Keratinocyte (primary cell): ENCODE data around the gene TOMT. TPM values are rescaled to one million over a fixed set of nuclear protein-coding genes. Genes with fewer than 3 reads are reported as not detected.

ENCODE experiments used
- DNase-seq: peaks from one replicate; pipeline ENCODE4 v3.0.0-alpha.2; 2011; ENCODE audit warnings: low read depth, missing footprints, low spot score
- FAIRE-seq: peaks from 2 replicates; lab custom pipeline; 2011; peaks lifted over from hg19 to GRCh38; lab: Jason Lieb, UNC
- H2AFZ ChIP-seq: 2 replicates; pipeline ENCODE4 v1.6.0; 2012; ENCODE audit warnings: low read length, control low read depth, inconsistent platforms; ENCODE audit not compliant: control insufficient read depth
- H3K27ac ChIP-seq: 2 replicates; pipeline ENCODE4 v1.5.1; 2011; ENCODE audit warnings: low read length; ENCODE audit not compliant: control insufficient read depth, insufficient read depth
- H3K27me3 ChIP-seq: 3 replicates; pipeline ENCODE4 v1.6.0; 2011; ENCODE audit warnings: low read length; ENCODE audit not compliant: control insufficient read depth, insufficient read depth; ENCODE audit errors: extremely low read depth
- H3K36me3 ChIP-seq, 2 experiments: 2 replicates in 1 of 2; 3 replicates in 1 of 2; pipeline ENCODE4 v1.5.1; 2011; ENCODE audit warnings: low read length in 2 of 2, mild to moderate bottlenecking in 1 of 2; ENCODE audit not compliant: control insufficient read depth in 2 of 2, insufficient read depth in 2 of 2; ENCODE audit errors: extremely low read depth in 1 of 2
- H3K4me1 ChIP-seq: 3 replicates; pipeline ENCODE4 v1.5.1; 2011; ENCODE audit warnings: low read length; ENCODE audit not compliant: control insufficient read depth, insufficient read depth; ENCODE audit errors: extremely low read depth
- H3K4me2 ChIP-seq: 3 replicates; pipeline ENCODE4 v1.6.0; 2011; ENCODE audit warnings: low read depth, low read length; ENCODE audit not compliant: control insufficient read depth, insufficient read depth; ENCODE audit errors: extremely low read depth
- H3K4me3 ChIP-seq, 3 experiments: fragments of 200-600 bp in 1 of 3; sonication (generic) in 1 of 3; 2 replicates in 2 of 3; 3 replicates in 1 of 3; pipeline ENCODE4 v1.5.1; 2011 to 2016; ENCODE audit warnings: low read length in 3 of 3, mild to moderate bottlenecking in 3 of 3, control low read depth in 2 of 3, inconsistent platforms in 1 of 3, low read depth in 1 of 3, mixed read lengths in 1 of 3, mixed run types in 1 of 3, moderate library complexity in 1 of 3; ENCODE audit not compliant: control insufficient read depth in 2 of 3, insufficient read depth in 2 of 3; ENCODE audit errors: extremely low read depth in 1 of 3
- H3K79me2 ChIP-seq: 2 replicates; pipeline ENCODE4 v1.6.0; 2012; ENCODE audit warnings: low read length; ENCODE audit not compliant: control insufficient read depth, insufficient read depth
- H3K9ac ChIP-seq: 3 replicates; pipeline ENCODE4 v1.6.0; 2011; ENCODE audit warnings: low read length; ENCODE audit not compliant: control insufficient read depth, insufficient read depth; ENCODE audit errors: extremely low read depth
- H3K9me1 ChIP-seq: 3 replicates; pipeline ENCODE4 v1.6.0; 2011; ENCODE audit warnings: low read length; ENCODE audit not compliant: control insufficient read depth, insufficient read depth; ENCODE audit errors: extremely low read depth
- H3K9me3 ChIP-seq: 2 replicates; pipeline ENCODE4 v1.5.1; 2012; ENCODE audit warnings: low read depth, low read length; ENCODE audit not compliant: control insufficient read depth
- H4K20me1 ChIP-seq: 3 replicates; pipeline ENCODE4 v1.6.0; 2011; ENCODE audit warnings: low read length; ENCODE audit not compliant: control insufficient read depth, insufficient read depth; ENCODE audit errors: extremely low read depth
- CTCF ChIP-seq, 3 experiments: IDR thresholded peaks in 1 of 3; conservative IDR thresholded peaks in 1 of 3; optimal IDR thresholded peaks in 1 of 3; 2 replicates in 2 of 3; 3 replicates in 1 of 3; pipeline versions ENCODE3 to v1.5.1; 2011; ENCODE audit warnings: low read length in 3 of 3, mild to moderate bottlenecking in 3 of 3, moderate library complexity in 2 of 3, control low read depth in 1 of 3, inconsistent platforms in 1 of 3; ENCODE audit not compliant: insufficient read depth in 2 of 3; ENCODE audit errors: extremely low read depth in 1 of 3
- EZH2 ChIP-seq: IDR thresholded peaks from one replicate; pipeline ENCODE4 v1.6.1; 2012; ENCODE audit warnings: inconsistent platforms, mild to moderate bottlenecking, low read length, moderate library complexity
- dilution Hi-C: fragments of 300-500 bp; cut with MboI; formaldehyde crosslinking; loops from one replicate; pipeline ENCODE4 v1.7.0; 2020; ENCODE audit warnings: low sequenced_read_pairs; ENCODE audit not compliant: extremely low pct_ligation_motif_present
- polyA minus RNA-seq, 3 experiments: library from RNA; depleted of rRNA, polyadenylated mRNA; stranded (reverse); fragments of >200 nt; gene quantifications; 1 replicate in 1 of 3; 2 replicates in 1 of 3; 3 replicates in 1 of 3; pipeline ENCODE4 v1.2.3, GENCODE V29; 2011
- polyA plus RNA-seq, 5 experiments: library from polyadenylated mRNA; depleted of rRNA in 3 of 5; stranded (reverse) in 3 of 5; stranded (forward) in 1 of 5; unstranded in 1 of 5; fragments of >200 nt; gene quantifications; 1 replicate in 1 of 5; 2 replicates in 3 of 5; 3 replicates in 1 of 5; pipeline versions ENCODE4 v1.2.1 to v1.2.3, GENCODE V29; 2011 to 2012; ENCODE audit warnings: missing spikeins in 2 of 5, low read depth in 1 of 5, low replicate concordance in 1 of 5

The TOMT gene
- polyA plus RNA-seq = not detected in 3 replicates
- not detected for polyA plus RNA-seq (2011; ENCODE audit: low read depth)
- not detected in 2 replicates for polyA plus RNA-seq (2011; cell fraction: cytosol; rRNA removed)
- not detected in 2 replicates for polyA plus RNA-seq (2011; cell fraction: nucleus; rRNA removed)
- not detected in 2 replicates for polyA plus RNA-seq (2012; ENCODE audit: low replicate concordance)
- not detected in 3 replicates for polyA minus RNA-seq
- not detected for polyA minus RNA-seq (2011; cell fraction: cytosol; rRNA and poly(A)+ RNA removed)
- polyA minus RNA-seq (2011; cell fraction: nucleus; rRNA and poly(A)+ RNA removed) = not detected in 2 replicates

GRCh38 chr11:72105888-72106287, at the start of gene TOMT:
Gene TOMT (plus strand): TSS chr11:72105924. CDS start chr11:72105952, 28 bp downstream.
- Histone ChIP-seq H3K79me2 (peaks cover 21% of the 10 kb centered on the region), H2AFZ (no peak within 1 kb of the TSS), H3K9me1 (no peaks in the 10 kb centered on the region), H3K4me2 (no peak within 1 kb of the TSS), H3K4me3 (no peak within 1 kb of the TSS), H3K27me3 (no peaks in the 10 kb centered on the region), H4K20me1 (no peaks in the 10 kb centered on the region), H3K36me3 (peaks cover 1 to 18% of the 10 kb centered on the region in 2 experiments), H3K9ac (no peak within 1 kb of the TSS), H3K9me3 (no peaks in the 10 kb centered on the region), H3K27ac (no peak within 1 kb of the TSS), H3K4me1 (peaks cover 19% of the 10 kb centered on the region)
- DNase-seq = no peak
- dilution Hi-C loops = no loop called here
- no peak for TF ChIP-seq EZH2
- no peak for TF ChIP-seq CTCF (optimal IDR thresholded peaks at IDR 0.05 in 1 of 3, IDR thresholded peaks at IDR 0.05 in 1 of 3, conservative IDR thresholded peaks at IDR 0.05 in 1 of 3; ENCODE audit: extremely low read depth in 1 of 3, insufficient read depth in 2 of 3, low read length in 3 of 3)
- FAIRE-seq = no peak

GRCh38 chr11:72058416-72059034, 47.2 kb upstream of the TOMT start:
- H3K27me3 ChIP-seq = no peaks in the 10 kb centered on the region
- DNase-seq (no peak), FAIRE-seq (no peak)
- no peaks in the 10 kb centered on the region for H3K9me3 ChIP-seq
- H3K27ac ChIP-seq = peak overlapping the region; percentile 47
- H3K36me3 ChIP-seq = peaks cover 2 to 5% of the 10 kb centered on the region in 2 experiments
- peak overlapping the region; percentile 72 for H3K4me2 ChIP-seq
- dilution Hi-C loops = no loop called here
- TF ChIP-seq EZH2 (no peak), CTCF (optimal IDR thresholded peaks at IDR 0.05 in 1 of 3, IDR thresholded peaks at IDR 0.05 in 1 of 3, conservative IDR thresholded peaks at IDR 0.05 in 1 of 3; ENCODE audit: extremely low read depth in 1 of 3, insufficient read depth in 2 of 3, low read length in 3 of 3) (no peak)
- H3K4me3 ChIP-seq = no peak overlapping the region
- peaks cover 45% of the 10 kb centered on the region for H3K79me2 ChIP-seq
- H4K20me1 ChIP-seq = no peaks in the 10 kb centered on the region
- H3K4me1 ChIP-seq = peaks cover 18% of the 10 kb centered on the region
- peaks cover 2% of the 10 kb centered on the region for H3K9me1 ChIP-seq
- H3K9ac ChIP-seq = peak overlapping the region; percentile 3
- no peak overlapping the region for H2AFZ ChIP-seq
